ENCODE data around the gene PRKCH.

- no peak for TF ChIP-seq PPARA (CRISPR knock-in tag; IDR thresholded peaks at IDR 0.05; ENCODE audit: borderline replicate concordance)
- TF ChIP-seq ZFP3 (CRISPR knock-in tag; IDR thresholded peaks at IDR 0.05): no peak
Measured at GRCh38 chr14:61343991-61344405, 22.6 kb downstream of the PRKCH start.

All from SK-N-SH treated with all-trans-retinoic acid at 6 μM for 48 hours (cell line).